ENCODE results near the gene ARHGEF7.

GRCh38 chr13:111076155-111077013 is 38.7 kb upstream of the ARHGEF7 start:
- TF ChIP-seq CTCF (IDR thresholded peaks at IDR 0.05; ENCODE audit: insufficient read depth, low read length, poor library complexity, severe bottlenecking) = no peak
- no peak for TF ChIP-seq EZH2phosphoT487 (conservative IDR thresholded peaks at IDR 0.05; ENCODE audit: low read length)

Measured in SU-DHL-6 (cell line).